ENCODE data around the gene SORCS2.

SORCS2 gene

DNA sequence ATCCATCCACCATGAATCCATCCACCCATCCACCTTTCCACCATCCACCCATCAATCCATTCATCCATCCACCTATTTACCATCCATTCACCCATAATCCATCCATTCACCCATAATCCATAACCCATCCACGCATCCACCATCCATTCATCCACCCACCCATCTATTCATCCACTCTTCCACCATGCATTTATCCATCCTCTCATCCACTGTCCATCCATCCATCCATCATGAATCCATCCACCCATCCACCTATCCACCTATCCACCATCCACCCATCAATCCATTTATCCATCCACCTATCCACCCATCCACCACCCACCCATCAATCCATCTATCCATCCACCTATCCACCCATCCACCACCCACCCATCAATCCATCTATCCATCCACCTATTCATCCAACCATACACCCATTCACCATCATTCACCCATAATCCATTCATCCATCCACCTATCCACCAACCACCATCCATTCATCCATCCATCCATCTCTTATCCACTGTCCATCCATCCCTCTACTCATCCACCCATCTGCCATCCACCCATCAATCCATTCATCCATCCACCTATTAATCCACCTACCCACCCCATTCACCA is 422.1 kb downstream of the SORCS2 start:
- ChIA-PET CTCF (no interaction called here), POLR2A (no interaction called here)
- no peak for DNase-seq (ENCODE audit: extremely low spot score)
- TF ChIP-seq, protein P1, sequence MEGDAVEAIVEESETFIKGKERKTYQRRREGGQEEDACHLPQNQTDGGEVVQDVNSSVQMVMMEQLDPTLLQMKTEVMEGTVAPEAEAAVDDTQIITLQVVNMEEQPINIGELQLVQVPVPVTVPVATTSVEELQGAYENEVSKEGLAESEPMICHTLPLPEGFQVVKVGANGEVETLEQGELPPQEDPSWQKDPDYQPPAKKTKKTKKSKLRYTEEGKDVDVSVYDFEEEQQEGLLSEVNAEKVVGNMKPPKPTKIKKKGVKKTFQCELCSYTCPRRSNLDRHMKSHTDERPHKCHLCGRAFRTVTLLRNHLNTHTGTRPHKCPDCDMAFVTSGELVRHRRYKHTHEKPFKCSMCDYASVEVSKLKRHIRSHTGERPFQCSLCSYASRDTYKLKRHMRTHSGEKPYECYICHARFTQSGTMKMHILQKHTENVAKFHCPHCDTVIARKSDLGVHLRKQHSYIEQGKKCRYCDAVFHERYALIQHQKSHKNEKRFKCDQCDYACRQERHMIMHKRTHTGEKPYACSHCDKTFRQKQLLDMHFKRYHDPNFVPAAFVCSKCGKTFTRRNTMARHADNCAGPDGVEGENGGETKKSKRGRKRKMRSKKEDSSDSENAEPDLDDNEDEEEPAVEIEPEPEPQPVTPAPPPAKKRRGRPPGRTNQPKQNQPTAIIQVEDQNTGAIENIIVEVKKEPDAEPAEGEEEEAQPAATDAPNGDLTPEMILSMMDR (IDR thresholded peaks at IDR 0.05; ENCODE audit: control extremely low read depth, extremely low read depth, low read depth, missing control alignments) = no peak

DNA sequence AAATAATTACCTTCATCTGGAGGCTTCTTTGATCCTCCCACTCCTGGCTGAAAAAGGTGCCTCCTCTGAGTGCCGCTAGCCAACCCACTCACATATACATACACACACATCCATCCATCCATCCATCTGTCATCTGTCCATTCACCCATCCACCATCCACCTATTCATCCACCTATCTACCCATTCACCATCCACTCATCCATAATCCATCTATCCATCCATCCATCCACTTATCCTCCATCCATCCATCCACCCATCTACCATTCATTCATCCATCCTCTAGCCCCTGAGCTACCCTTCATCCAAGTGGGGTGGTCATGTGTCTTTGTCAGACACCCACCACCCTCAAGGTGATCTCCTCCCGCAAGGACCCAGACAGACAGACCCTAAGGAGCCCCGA is 423.9 kb downstream of the SORCS2 start:
- ChIA-PET CTCF (interaction anchor here (1.1 kb wide), 1 partner anchor 10 kb away, joined by 3 read pairs; no protein-coding TSS in a partner anchor), POLR2A (no interaction called here)
- TF ChIP-seq, protein P1 (IDR thresholded peaks at IDR 0.05; ENCODE audit: control extremely low read depth, extremely low read depth, low read depth, missing control alignments) = no peak
- DNase-seq (ENCODE audit: extremely low spot score) = no peak

DNA sequence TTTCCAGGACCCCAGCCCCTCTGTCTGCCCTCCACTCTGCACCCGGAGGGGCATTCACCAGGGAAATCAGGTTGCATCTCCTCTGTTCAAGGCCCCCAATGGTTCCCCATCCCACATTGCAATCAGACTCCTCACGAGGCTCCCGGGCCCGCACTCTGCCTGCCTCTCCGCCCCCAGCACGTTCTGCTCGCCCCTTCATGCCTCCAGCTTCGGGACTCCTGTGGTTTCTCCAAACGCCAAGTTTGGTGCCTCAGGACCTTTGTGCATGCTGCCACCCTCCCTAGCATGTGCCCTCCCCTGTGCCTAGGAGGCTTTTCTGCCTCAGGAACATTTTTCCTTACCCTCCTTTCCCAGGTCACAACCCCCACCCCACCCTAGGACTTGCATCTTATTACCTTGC is 426.0 kb downstream of the SORCS2 start:
- ChIA-PET POLR2A (no interaction called here), CTCF (no interaction called here)

DNA sequence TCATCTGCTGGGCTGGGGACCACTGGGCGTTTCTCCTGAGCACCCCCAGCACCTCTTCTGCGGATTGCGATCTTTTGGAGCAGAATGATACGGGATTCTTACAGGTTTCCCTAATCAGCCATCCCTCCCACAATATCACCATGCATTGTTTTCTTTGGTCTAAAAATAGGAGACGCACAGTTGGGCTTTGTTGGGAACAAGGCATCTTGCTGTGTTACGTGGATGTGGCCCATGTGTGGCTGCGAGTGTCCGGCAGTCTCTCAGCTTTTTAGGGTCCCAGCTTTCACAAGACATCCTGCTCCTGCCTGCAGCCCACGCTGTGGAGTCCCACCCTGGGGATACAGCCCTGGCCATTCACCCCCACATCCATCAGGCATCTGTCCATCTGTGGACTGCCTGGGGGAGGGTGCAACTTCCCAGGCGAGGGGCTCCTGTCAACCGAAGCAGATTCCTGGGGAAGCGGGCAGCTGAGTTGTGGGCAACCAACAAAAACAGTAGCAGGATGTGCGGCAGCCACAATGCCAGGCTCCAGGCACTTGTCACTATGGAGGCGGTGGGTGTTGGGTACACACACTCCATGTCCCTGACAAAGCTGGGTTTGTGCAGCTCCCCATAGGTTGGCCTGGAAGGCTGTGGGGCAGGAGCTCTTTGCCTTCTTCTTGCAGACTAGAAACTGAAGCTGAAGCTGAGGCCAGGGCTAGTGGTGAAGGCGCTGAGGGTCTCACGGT is 427.9 kb downstream of the SORCS2 start:
- TF ChIP-seq, protein P1 (IDR thresholded peaks at IDR 0.05; ENCODE audit: control extremely low read depth, extremely low read depth, low read depth, missing control alignments) = no peak
- no peak for DNase-seq (ENCODE audit: extremely low spot score)
- CTCF ChIA-PET = interaction anchor here (1.0 kb wide), 1 partner anchor 8 kb away, joined by 3 read pairs; no protein-coding TSS in a partner anchor
- POLR2A ChIA-PET = no interaction called here

More for the DNA sequence above, 426.0 kb downstream of the SORCS2 start:
- TF ChIP-seq, protein P1 (IDR thresholded peaks at IDR 0.05; ENCODE audit: control extremely low read depth, extremely low read depth, low read depth, missing control alignments) = no peak
- no peak for DNase-seq (ENCODE audit: extremely low spot score)

DNA sequence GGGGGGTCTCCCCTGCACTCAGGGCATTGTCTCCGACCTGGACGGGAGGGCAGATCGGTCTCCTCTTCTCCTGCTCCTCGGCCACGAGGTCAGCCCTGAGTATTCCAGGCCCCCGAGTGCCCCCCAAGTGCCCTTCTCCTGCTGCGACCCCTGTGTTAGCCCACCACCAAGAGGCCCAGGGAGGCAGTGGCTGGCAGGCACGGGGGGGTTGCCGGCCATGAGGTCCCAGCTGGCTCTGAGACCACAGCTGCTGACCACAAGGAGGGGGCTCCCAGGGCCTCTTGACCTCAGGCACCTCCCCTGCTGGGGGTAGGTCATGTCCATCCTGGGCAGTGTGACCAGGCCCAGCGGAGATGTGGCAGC is 428.5 kb downstream of the SORCS2 start:
- ChIA-PET CTCF (no interaction called here), POLR2A (no interaction called here)
- no peak for DNase-seq (ENCODE audit: extremely low spot score)
- TF ChIP-seq, protein P1 (IDR thresholded peaks at IDR 0.05; ENCODE audit: control extremely low read depth, extremely low read depth, low read depth, missing control alignments) = no peak

DNA sequence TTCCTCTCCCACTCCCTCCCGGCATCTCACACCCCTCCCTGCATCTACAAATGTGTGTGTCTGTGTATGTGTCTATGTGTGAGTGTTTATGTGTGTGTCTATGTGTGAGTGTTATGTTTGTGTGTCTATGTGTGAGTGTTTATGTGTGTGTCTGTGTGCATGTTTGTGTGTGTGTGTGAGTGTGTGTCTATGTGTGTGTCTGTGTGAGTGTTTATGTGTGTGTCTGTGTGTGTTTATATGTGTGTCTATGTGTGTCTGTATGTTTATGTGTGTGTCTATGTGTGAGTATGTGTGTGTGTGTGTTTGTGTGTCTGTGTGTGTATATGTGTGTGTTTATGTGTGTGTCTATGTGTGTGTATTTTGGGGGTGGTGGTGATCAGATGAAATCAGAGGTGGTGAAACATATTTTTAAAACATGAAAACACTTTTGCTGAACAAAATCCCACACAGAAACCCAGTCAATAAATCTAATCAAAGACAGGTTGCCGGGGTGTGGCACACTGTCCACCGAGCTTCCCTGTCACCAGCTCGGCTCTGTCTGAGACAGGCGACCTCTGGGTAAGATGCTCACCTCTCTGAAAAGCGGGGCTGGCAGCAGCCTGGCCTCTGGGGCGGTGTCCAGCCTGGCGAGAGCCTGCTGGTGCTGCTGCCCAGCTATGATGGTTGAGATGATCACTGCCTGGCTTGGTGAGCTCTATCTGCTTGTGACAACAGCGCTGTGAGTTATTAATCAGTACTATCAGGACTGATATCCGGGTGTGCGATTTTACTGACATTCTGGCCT is 429.1 kb downstream of the SORCS2 start:
- POLR2A ChIA-PET = no interaction called here
- CTCF ChIA-PET = no interaction called here
- TF ChIP-seq, protein P1 (IDR thresholded peaks at IDR 0.05; ENCODE audit: control extremely low read depth, extremely low read depth, low read depth, missing control alignments) = no peak
- no peak for DNase-seq (ENCODE audit: extremely low spot score)

Data from GM10248 (cell line).